ENCODE measurements around the gene PHYKPL. TPM values are rescaled to one million over a fixed set of nuclear protein-coding genes. Genes with fewer than 3 reads are reported as not detected.
"Not testable (repeated sequence)": the region's sequence is repeated elsewhere in the genome, so short reads cannot be mapped to it uniquely, and the experiment has no call there.

PHYKPL gene
- total and polyA plus RNA-seq, 5 donors from 2014 or later: 41.5 to 165 (median 42.9) TPM

DNA sequence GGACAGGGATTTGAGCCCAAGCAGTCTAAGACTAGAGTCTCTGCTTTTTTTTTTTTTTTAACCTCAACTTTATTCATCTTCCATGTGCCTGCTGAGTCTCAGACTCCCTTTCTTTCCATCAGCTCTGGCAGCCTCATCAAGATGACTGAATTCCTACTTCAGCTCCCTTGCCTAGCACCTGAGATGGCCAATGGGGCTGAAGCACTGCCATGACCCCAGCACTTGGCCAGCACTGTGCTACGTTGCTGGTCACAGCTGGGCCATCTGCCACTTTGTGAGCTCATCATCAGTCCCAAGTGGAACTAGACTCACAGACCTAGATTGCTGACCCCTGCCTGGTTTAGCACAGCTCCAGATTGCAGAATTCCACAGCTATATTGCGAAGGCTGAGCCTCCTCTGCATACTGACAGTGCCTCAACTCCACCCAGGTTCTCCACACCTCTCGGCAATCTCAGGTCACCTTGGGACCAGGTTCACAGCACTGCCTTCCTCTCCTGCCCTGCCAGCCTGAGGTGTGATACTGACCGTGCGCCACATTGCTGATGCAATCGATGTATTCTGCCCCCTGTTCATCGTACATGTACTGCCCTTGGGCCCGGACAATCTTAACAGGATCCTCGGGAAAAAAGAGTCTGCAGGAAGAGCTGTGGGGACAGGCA lies 1.6 kb downstream of the PHYKPL start:
- H3K9me3 Mint-ChIP-seq: no peaks in the 10 kb centered on the region
- H3K27ac ChIP-seq (ENCODE audit: insufficient read depth, low read length, poor library complexity, severe bottlenecking): no peak overlapping the region
- H3K9me3 ChIP-seq (ENCODE audit: control insufficient read depth in 2 of 2, low read length in 2 of 2): no peaks in the 10 kb centered on the region
- H3K4me3 Mint-ChIP-seq: peak overlapping the region; percentile 68 to 84 (median 78)
- DNase-seq (no peak), ATAC-seq (ENCODE audit: low read depth in 2 of 2) (no peak)
- peaks cover 33% of the 10 kb centered on the region for H3K36me3 Mint-ChIP-seq
- H3K4me1 Mint-ChIP-seq: peaks cover 17 to 70% (median 45%) of the 10 kb centered on the region in 4 donors
- peak overlapping the region; percentile 69 to 87 (median 82) for H3K27ac Mint-ChIP-seq
- H3K27me3 ChIP-seq (ENCODE audit: control insufficient read depth, insufficient read depth, low read length): no peaks in the 10 kb centered on the region
- H3K27me3 Mint-ChIP-seq: peaks cover 4% of the 10 kb centered on the region
- peaks cover 36% of the 10 kb centered on the region for H3K36me3 ChIP-seq (ENCODE audit: control insufficient read depth, insufficient read depth, low read length)
- peaks cover 36% of the 10 kb centered on the region for H3K4me1 ChIP-seq (ENCODE audit: control insufficient read depth, insufficient read depth, low read length, poor library complexity, severe bottlenecking)
- H3K4me3 ChIP-seq (ENCODE audit: low read depth, low read length): peak overlapping the region; percentile 68

DNA sequence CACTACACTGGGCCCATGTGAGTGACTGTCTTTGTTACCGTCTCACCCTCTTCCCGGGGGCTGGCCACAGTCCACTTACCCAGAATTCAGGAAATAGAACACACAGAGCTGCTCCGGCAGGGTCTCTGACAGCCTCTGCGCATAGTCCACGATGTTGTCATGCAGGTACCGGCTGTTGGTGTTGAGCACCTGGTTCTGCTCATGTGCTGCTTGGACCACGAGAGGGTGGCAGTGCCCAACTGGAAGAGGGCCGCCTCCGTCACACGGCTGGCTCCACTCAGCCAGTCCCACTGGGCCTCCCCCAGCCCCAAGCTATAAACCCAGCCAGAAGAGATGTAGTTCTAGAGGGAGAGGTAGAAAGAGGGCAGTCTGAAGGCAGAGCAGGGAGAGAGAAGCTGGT lies 2.7 kb downstream of the PHYKPL start:
- peaks cover 40% of the 10 kb centered on the region for H3K36me3 Mint-ChIP-seq
- peak overlapping the region in 2 of 3 donors; percentile 37 to 76 for H3K27ac Mint-ChIP-seq
- no peak overlapping the region for H3K27ac ChIP-seq (ENCODE audit: insufficient read depth, low read length, poor library complexity, severe bottlenecking)
- ATAC-seq (ENCODE audit: low read depth in 2 of 2) (no peak), DNase-seq (no peak)
- H3K27me3 ChIP-seq (ENCODE audit: control insufficient read depth, insufficient read depth, low read length): no peaks in the 10 kb centered on the region
- H3K4me3 ChIP-seq (ENCODE audit: low read depth, low read length): no peak overlapping the region
- peaks cover 17 to 70% (median 43%) of the 10 kb centered on the region in 4 donors for H3K4me1 Mint-ChIP-seq
- peaks cover 40% of the 10 kb centered on the region for H3K36me3 ChIP-seq (ENCODE audit: control insufficient read depth, insufficient read depth, low read length)
- H3K4me1 ChIP-seq (ENCODE audit: control insufficient read depth, insufficient read depth, low read length, poor library complexity, severe bottlenecking): peaks cover 36% of the 10 kb centered on the region
- peak overlapping the region; percentile 59 to 83 (median 72) for H3K4me3 Mint-ChIP-seq
- no peaks in the 10 kb centered on the region for H3K9me3 ChIP-seq (ENCODE audit: control insufficient read depth in 2 of 2, low read length in 2 of 2)
- no peaks in the 10 kb centered on the region for H3K9me3 Mint-ChIP-seq
- H3K27me3 Mint-ChIP-seq: no peaks in the 10 kb centered on the region

DNA sequence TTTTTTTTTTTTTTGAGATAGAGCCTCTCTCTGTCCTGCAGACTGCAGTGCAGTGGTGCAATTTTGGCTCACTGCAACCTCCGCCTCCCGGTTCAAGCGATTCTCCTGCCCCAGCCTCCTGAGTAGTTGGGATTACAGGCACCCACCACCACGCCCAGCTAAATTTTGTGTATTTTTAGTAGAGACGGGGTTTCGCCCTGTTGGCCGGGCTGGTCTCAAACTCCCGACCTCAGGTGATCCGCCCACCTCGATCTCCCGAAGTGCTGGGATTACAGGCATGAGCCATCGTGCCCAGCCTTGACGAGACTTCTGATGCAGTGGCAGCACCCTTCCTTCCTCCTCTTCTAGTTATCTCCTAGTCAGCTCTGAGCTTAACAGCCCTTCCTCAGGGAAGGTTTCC lies 3.5 kb downstream of the PHYKPL start:
- not testable (repeated sequence) for H3K4me3 ChIP-seq (ENCODE audit: low read depth, low read length); H3K27me3 ChIP-seq (ENCODE audit: control insufficient read depth, insufficient read depth, low read length); ATAC-seq (ENCODE audit: low read depth in 2 of 2); H3K9me3 ChIP-seq (ENCODE audit: control insufficient read depth in 2 of 2, low read length in 2 of 2); H3K9me3 Mint-ChIP-seq; H3K27ac ChIP-seq (ENCODE audit: insufficient read depth, low read length, poor library complexity, severe bottlenecking); H3K27me3 Mint-ChIP-seq; DNase-seq
- Histone ChIP-seq H3K4me1 (ENCODE audit: control insufficient read depth, insufficient read depth, low read length, poor library complexity, severe bottlenecking) (peaks cover 36% of the 10 kb centered on the region), H3K36me3 (ENCODE audit: control insufficient read depth, insufficient read depth, low read length) (peaks cover 40% of the 10 kb centered on the region)
- Mint-ChIP-seq H3K4me1 (peaks cover 15 to 68% (median 40%) of the 10 kb centered on the region in 4 donors), H3K27ac (peak overlapping the region; percentile 37 to 94 (median 56)), H3K36me3 (peaks cover 41% of the 10 kb centered on the region), H3K4me3 (peak overlapping the region; percentile 24 to 87 (median 52))

DNA sequence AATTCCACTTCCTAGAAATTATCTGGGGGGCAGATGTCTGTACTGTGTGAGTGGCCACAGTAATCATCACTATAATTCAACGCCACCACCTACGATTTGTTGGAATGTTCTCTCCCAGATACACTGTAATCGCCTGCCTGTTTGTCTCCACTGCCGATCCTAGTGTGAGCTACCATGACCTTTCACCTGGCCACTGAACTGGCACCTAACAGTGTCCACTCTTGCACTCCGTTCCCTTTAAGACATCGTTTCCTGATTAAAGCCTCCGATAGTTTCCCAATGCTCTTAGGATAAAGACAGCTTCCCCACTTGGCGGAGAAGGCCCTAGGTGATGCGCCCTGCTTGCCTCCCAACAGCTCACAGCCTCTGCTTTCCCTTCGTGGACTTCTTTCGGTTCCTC lies 4.0 kb downstream of the PHYKPL start:
- H3K36me3 ChIP-seq (ENCODE audit: control insufficient read depth, insufficient read depth, low read length): peaks cover 40% of the 10 kb centered on the region
- H3K4me1 Mint-ChIP-seq: peaks cover 15 to 67% (median 40%) of the 10 kb centered on the region in 4 donors
- ATAC-seq (ENCODE audit: low read depth in 2 of 2): no peak

DNA sequence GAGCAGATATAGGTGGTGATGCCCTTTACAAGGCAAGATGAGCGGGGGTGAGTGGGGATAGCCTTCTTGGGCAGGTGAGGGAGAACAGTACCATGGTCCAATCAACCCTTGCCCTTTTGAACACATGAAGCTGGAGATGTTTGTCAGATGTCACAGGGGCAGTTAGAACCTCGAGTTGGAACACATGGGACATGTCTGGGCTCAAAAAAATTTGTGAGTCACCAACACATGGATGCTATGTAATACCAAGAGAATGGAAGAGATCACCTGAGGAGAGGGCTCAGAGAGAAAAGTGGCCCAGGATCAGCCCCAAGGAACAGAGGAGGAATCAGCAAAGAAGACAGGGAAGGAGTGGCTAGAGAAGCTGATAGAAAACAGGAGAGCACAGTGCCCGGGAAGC lies 4.7 kb downstream of the PHYKPL start:
- Histone ChIP-seq H3K27ac (ENCODE audit: insufficient read depth, low read length, poor library complexity, severe bottlenecking) (no peak overlapping the region), H3K27me3 (ENCODE audit: control insufficient read depth, insufficient read depth, low read length) (no peaks in the 10 kb centered on the region), H3K4me1 (ENCODE audit: control insufficient read depth, insufficient read depth, low read length, poor library complexity, severe bottlenecking) (peaks cover 33% of the 10 kb centered on the region), H3K9me3 (ENCODE audit: control insufficient read depth in 2 of 2, low read length in 2 of 2) (no peaks in the 10 kb centered on the region), H3K4me3 (ENCODE audit: low read depth, low read length) (no peak overlapping the region), H3K36me3 (ENCODE audit: control insufficient read depth, insufficient read depth, low read length) (peaks cover 45% of the 10 kb centered on the region)
- DNase-seq: no peak
- H3K27me3 Mint-ChIP-seq: no peaks in the 10 kb centered on the region
- peaks cover 45% of the 10 kb centered on the region for H3K36me3 Mint-ChIP-seq
- H3K27ac Mint-ChIP-seq: peak overlapping the region; percentile 16 to 95 (median 82)
- no peaks in the 10 kb centered on the region for H3K9me3 Mint-ChIP-seq
- no peak for ATAC-seq (ENCODE audit: low read depth in 2 of 2)
- peak overlapping the region in 2 of 4 donors; percentile 62 to 87 for H3K4me3 Mint-ChIP-seq
- peaks cover 15 to 67% (median 44%) of the 10 kb centered on the region in 4 donors for H3K4me1 Mint-ChIP-seq

More for the DNA sequence above, 4.0 kb downstream of the PHYKPL start:
- DNase-seq: no peak
- Histone ChIP-seq H3K4me1 (ENCODE audit: control insufficient read depth, insufficient read depth, low read length, poor library complexity, severe bottlenecking) (peaks cover 36% of the 10 kb centered on the region), H3K27ac (ENCODE audit: insufficient read depth, low read length, poor library complexity, severe bottlenecking) (no peak overlapping the region), H3K9me3 (ENCODE audit: control insufficient read depth in 2 of 2, low read length in 2 of 2) (no peaks in the 10 kb centered on the region), H3K27me3 (ENCODE audit: control insufficient read depth, insufficient read depth, low read length) (no peaks in the 10 kb centered on the region), H3K4me3 (ENCODE audit: low read depth, low read length) (no peak overlapping the region)
- Mint-ChIP-seq H3K27ac (peak overlapping the region in 1 of 3 donors; percentile 29), H3K36me3 (peaks cover 41% of the 10 kb centered on the region), H3K27me3 (no peaks in the 10 kb centered on the region), H3K4me3 (peak overlapping the region in 3 of 4 donors; percentile 35 to 87 (median 52)), H3K9me3 (no peaks in the 10 kb centered on the region)

DNA sequence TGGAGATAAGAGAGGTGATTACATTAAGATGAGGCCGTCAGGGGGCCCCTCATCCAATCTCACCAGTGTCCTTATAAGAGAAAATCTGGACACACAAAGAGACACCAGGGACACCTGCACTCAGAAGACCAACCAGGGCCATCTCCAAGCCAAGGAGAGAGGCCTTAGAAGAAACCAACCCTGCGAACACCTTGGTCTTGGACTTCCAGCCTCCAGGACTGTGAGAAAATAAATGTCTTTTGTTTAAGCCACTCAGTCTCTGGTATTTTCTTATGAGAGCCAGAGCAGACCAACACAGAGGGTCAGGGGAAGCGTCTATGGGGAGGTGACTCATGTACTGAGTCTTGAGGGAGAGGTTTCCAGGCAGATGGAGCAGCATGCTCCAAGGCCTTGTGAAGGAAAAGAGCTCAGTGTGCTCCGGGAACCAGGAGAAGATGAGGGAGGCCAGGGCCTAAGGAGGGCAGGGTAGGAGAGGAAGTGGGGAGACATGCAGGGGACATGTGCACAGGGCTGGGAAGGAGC lies 5.4 kb downstream of the PHYKPL start:
- H3K27me3 ChIP-seq (ENCODE audit: control insufficient read depth, insufficient read depth, low read length): no peaks in the 10 kb centered on the region
- H3K27ac Mint-ChIP-seq: peak overlapping the region in 1 of 3 donors; percentile 82
- peaks cover 51% of the 10 kb centered on the region for H3K36me3 ChIP-seq (ENCODE audit: control insufficient read depth, insufficient read depth, low read length)
- peaks cover 15 to 66% (median 44%) of the 10 kb centered on the region in 4 donors for H3K4me1 Mint-ChIP-seq
- H3K27me3 Mint-ChIP-seq: no peaks in the 10 kb centered on the region
- DNase-seq: no peak
- H3K9me3 ChIP-seq (ENCODE audit: control insufficient read depth in 2 of 2, low read length in 2 of 2): no peaks in the 10 kb centered on the region
- H3K9me3 Mint-ChIP-seq: no peaks in the 10 kb centered on the region
- H3K27ac ChIP-seq (ENCODE audit: insufficient read depth, low read length, poor library complexity, severe bottlenecking): no peak overlapping the region
- H3K4me3 ChIP-seq (ENCODE audit: low read depth, low read length): no peak overlapping the region
- no peak for ATAC-seq (ENCODE audit: low read depth in 2 of 2)
- peaks cover 46% of the 10 kb centered on the region for H3K36me3 Mint-ChIP-seq
- H3K4me3 Mint-ChIP-seq: peak overlapping the region in 2 of 4 donors; percentile 33 to 87
- peaks cover 30% of the 10 kb centered on the region for H3K4me1 ChIP-seq (ENCODE audit: control insufficient read depth, insufficient read depth, low read length, poor library complexity, severe bottlenecking)

DNA sequence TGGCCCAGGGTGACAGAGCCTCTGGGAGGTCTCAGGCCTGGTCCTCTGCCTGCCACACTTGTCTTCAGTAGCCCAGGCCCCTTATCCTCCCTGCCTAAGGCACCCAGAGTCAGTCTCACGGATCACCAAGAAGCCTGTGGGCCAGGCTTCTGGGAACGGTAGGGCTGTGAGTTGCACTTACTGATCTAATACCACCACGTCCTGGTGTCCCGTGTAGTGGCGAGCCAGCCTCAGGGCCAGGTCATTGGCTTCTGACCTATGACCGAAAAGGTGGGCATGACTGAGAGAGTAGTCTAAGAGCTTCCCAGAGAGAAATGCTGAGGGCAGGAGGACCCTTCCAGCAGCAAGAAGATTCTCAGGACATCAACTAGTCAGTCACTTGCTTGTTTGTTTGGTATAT lies 7.4 kb downstream of the PHYKPL start:
- Histone ChIP-seq H3K4me3 (ENCODE audit: low read depth, low read length) (no peak overlapping the region), H3K9me3 (ENCODE audit: control insufficient read depth in 2 of 2, low read length in 2 of 2) (no peaks in the 10 kb centered on the region), H3K4me1 (ENCODE audit: control insufficient read depth, insufficient read depth, low read length, poor library complexity, severe bottlenecking) (peaks cover 11% of the 10 kb centered on the region), H3K27ac (ENCODE audit: insufficient read depth, low read length, poor library complexity, severe bottlenecking) (no peak overlapping the region), H3K27me3 (ENCODE audit: control insufficient read depth, insufficient read depth, low read length) (no peaks in the 10 kb centered on the region), H3K36me3 (ENCODE audit: control insufficient read depth, insufficient read depth, low read length) (peaks cover 48% of the 10 kb centered on the region)
- H3K4me3 Mint-ChIP-seq: peak overlapping the region in 2 of 4 donors; percentile 54 to 82
- no peaks in the 10 kb centered on the region for H3K9me3 Mint-ChIP-seq
- ATAC-seq (ENCODE audit: low read depth in 2 of 2) (no peak), DNase-seq (no peak)
- H3K27me3 Mint-ChIP-seq: no peaks in the 10 kb centered on the region
- peaks cover 44% of the 10 kb centered on the region for H3K36me3 Mint-ChIP-seq
- peak overlapping the region in 1 of 3 donors; percentile 65 for H3K27ac Mint-ChIP-seq
- peaks cover 32 to 66% (median 45%) of the 10 kb centered on the region in 4 donors for H3K4me1 Mint-ChIP-seq

All from CD4-positive, CD25-positive, alpha-beta regulatory T cell (primary cell).